WI38 (cell line): Measurements from ENCODE around the gene RNF152.

Experiments
- H3K4me3 ChIP-seq: 2 replicates; pipeline ENCODE4 v1.5.1; 2011; ENCODE audit warnings: low read depth, mild to moderate bottlenecking, control low read depth, low read length
- CTCF ChIP-seq: IDR thresholded peaks from 2 replicates; pipeline ENCODE4 v1.5.1; 2012; ENCODE audit warnings: low read depth, mild to moderate bottlenecking, control low read depth, low read length

The RNF152 gene

GRCh38 chr18:61894751-61895524 is 2.1 kb upstream of the RNF152 start:
- peak overlapping the region; percentile 91 for H3K4me3 ChIP-seq

DNA sequence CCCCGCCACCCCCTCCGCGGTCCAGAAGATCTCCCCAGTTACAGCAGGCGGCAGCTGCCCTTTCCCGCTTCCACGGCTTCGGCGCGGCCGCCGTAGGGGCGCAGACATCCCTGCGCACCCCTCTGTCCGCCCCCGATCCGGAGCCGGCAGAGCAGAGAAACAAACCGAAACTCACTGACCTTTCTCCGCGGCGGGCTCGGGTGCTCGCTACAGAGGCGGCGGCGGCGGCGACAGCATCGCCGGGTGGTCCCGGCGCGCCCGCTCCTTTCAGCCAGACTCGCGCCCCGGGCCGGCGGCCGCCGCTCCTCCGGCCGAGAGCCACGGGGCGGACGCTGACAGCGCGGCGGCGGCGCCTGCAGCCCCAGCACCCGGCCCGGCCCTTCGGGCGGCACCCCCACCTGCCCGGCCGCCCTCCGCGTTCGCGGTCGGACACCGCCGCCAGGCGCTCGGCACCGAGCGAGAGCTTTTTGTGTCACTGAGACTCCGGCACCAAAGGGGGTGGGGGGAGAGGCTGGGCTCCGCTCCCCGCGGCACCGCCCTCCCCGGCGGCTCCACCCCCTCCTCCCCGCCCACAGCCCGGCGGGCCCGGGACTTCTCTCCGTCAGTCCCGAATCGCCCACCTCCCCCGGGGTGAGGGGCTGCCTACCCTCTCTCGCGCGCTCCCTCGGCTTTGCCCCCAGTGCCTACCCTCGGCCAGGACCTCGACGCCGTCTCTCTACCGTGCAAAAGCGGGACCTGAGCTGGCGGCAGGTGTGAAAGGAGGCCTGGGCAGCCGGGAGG is 1.4 kb upstream of the RNF152 start:
- TF ChIP-seq CTCF: 0 out of 2 replicates have a peak, but pooled peaks have one; percentile 4
- peak overlapping the region; percentile 91 for H3K4me3 ChIP-seq

More at GRCh38 chr18:61894751-61895524, 2.1 kb upstream of the RNF152 start:
- TF ChIP-seq CTCF: no peak

DNA sequence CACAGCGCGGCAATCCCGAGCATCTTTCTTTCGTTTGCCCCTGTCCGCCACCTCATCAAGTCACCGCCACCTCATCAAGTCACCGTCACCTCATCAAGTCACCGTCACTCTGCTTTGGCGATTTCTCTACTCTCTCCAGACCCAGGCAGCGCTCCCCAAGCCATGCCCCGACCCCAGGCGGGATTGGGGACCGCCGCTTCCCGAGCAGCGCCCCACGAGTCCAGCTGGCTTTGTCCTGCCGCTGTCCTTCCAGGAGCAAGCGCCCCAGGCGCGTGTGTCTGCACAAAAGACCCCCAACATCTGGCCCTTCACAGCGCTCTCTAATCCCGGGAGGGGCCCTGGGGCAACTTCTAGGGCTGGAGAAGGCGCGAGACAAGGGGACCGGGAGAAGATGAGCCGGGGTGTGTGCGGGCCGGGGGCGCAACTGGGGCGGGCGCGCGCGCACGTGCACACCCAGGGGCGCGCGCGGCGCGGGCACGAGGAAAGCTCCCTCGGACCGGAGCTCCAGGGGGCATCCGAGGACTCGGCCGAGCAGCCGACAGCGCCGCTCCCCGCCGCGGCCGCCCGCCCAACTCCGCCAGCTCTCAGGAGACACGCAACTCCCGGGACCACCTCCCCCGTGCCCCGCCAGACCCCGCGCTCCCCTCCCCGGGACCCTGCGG is 633 bp upstream of the RNF152 start:
- TF ChIP-seq CTCF: no peak
- H3K4me3 ChIP-seq: peak overlapping the region; percentile 91

DNA sequence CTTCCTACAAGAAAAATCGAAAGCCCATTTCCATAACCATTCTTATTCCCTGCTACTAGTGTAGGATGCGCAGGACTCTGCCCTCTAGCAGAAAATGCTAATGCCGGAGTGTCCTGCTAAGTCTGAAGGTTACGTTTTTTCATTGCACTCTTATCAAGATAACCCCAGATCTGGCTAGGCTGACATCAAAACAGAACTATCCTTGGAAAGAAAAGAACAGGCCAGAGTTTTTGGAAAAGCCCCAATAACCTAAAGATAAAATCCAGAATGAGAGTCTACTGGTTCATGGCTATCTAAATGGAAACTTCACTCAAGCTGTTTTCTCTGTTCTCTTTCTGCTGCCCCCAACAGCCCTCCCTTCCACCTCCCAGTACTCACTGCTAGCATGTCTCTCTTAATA is 913 bp downstream of the RNF152 start:
- no peak for TF ChIP-seq CTCF
- peak overlapping the region; percentile 91; the same call in 1 of the 2 replicates for H3K4me3 ChIP-seq

GRCh38 chr18:61891271-61891670 is 1.5 kb downstream of the RNF152 start:
- no peak for TF ChIP-seq CTCF
- no peak overlapping the region for H3K4me3 ChIP-seq

GRCh38 chr18:61890344-61890743 is 2.5 kb downstream of the RNF152 start:
- no peak for TF ChIP-seq CTCF
- no peak overlapping the region for H3K4me3 ChIP-seq
